K562 (cell line): Measurements from ENCODE around the gene SLC30A7. TPM values are rescaled to one million over a fixed set of nuclear protein-coding genes. Genes with fewer than 3 reads are reported as not detected.

Source experiments
- ATAC-seq: fragments of 200-7000 bp; cut with Tn5 transposase; 3 replicates; pipeline ENCODE4 v1.9.1; 2020; ENCODE audit warnings: moderate library complexity
- BruUV-seq: library from RNA; stranded (reverse); fragments of 400-500 nt; replicated peaks from 2 replicates; lab custom pipeline; 2021; lab: Mats Ljungman, UMichigan
- CTCF ChIA-PET: fragments of 300-600 bp; formaldehyde crosslinking; extraction: SDS; loops from one replicate; lab custom pipeline; 2021; ENCODE audit warnings: low intra/inter-chr PET ratio; lab: Yijun Ruan, JAX
- POLR2A ChIA-PET: fragments of 300-600, 350-650 bp; sonication (Branson Sonifier 250); formaldehyde crosslinking; extraction: SDS; loops from one replicate; lab custom pipeline; 2021; ENCODE audit warnings: antibody characterized with exemption, inconsistent platforms; lab: Yijun Ruan, JAX
- DNase-seq, 4 experiments: peaks; one replicate each; pipeline versions ENCODE4 v3.0.0 to v3.0.0-alpha.2; 2011 to 2018; ENCODE audit warnings: low spot score in 3 of 4, mixed read lengths in 3 of 4; ENCODE audit errors: extremely low read depth in 1 of 4
- FAIRE-seq: peaks from 2 replicates; lab custom pipeline; 2011; peaks lifted over from hg19 to GRCh38; lab: Jason Lieb, UNC
- H2AFZ ChIP-seq: 2 replicates; pipeline ENCODE4 v1.6.0; 2011; ENCODE audit warnings: low read depth, low read length, control low read depth, inconsistent platforms
- H3K27ac ChIP-seq: fragments of 200-600 bp; 3 replicates; pipeline ENCODE4 v1.8.0; 2011; ENCODE audit warnings: low read depth, mild to moderate bottlenecking, control low read depth, inconsistent platforms, low read length, moderate library complexity, mixed read lengths; ENCODE audit errors: extremely low read depth
- H3K27me3 ChIP-seq, 2 experiments: fragments of 300-600 bp in 1 of 2; 2 replicates in 1 of 2; 3 replicates in 1 of 2; pipeline versions ENCODE4 v1.6.0 to v1.8.0; 2011; ENCODE audit warnings: inconsistent platforms in 2 of 2, low read length in 2 of 2, mild to moderate bottlenecking in 1 of 2, mixed read lengths in 1 of 2, moderate library complexity in 1 of 2; ENCODE audit not compliant: control insufficient read depth in 2 of 2, insufficient read depth in 2 of 2
- H3K36me3 ChIP-seq: fragments of 300-600 bp; 3 replicates; pipeline ENCODE4 v1.8.0; 2011; ENCODE audit warnings: mild to moderate bottlenecking, low read length, inconsistent platforms; ENCODE audit not compliant: control insufficient read depth, insufficient read depth
- H3K4me1 ChIP-seq, 2 experiments: fragments of 200-600 bp in 1 of 2; replicated peaks in 1 of 2; 2 replicates in 1 of 2; 3 replicates in 1 of 2; pipeline versions ENCODE4 v1.5.1 to v1.8.0; 2011; ENCODE audit warnings: inconsistent platforms in 2 of 2, low read length in 2 of 2, mild to moderate bottlenecking in 1 of 2, mixed read lengths in 1 of 2, moderate library complexity in 1 of 2; ENCODE audit not compliant: control insufficient read depth in 2 of 2, insufficient read depth in 2 of 2
- H3K4me2 ChIP-seq: 2 replicates; pipeline ENCODE4 v1.6.1; 2011; ENCODE audit warnings: low read length, control low read depth, inconsistent platforms, mixed read lengths; ENCODE audit not compliant: insufficient read depth
- H3K4me3 ChIP-seq: fragments of 200-600 bp; sonication (generic), shearing (Covaris generic); 2 replicates; pipeline ENCODE4 v1.5.1; 2016; ENCODE audit warnings: control low read depth, inconsistent platforms
- H3K79me2 ChIP-seq: fragments of 200-600 bp; 3 replicates; pipeline ENCODE4 v1.8.0; 2011; ENCODE audit warnings: low read length, inconsistent platforms; ENCODE audit not compliant: control insufficient read depth, insufficient read depth
- H3K9ac ChIP-seq, 2 experiments: 2 replicates each; pipeline versions ENCODE4 v1.6.0 to v1.6.1; 2011; ENCODE audit warnings: low read depth in 2 of 2, low read length in 2 of 2, control low read depth in 1 of 2, inconsistent platforms in 1 of 2, mild to moderate bottlenecking in 1 of 2, mixed read lengths in 1 of 2; ENCODE audit not compliant: insufficient read depth in 1 of 2
- H3K9me1 ChIP-seq: one replicate; pipeline ENCODE4 v1.6.0; 2011; ENCODE audit warnings: inconsistent platforms, mild to moderate bottlenecking, low read length, moderate library complexity; ENCODE audit not compliant: control insufficient read depth, insufficient read depth
- H3K9me3 ChIP-seq: replicated peaks from 2 replicates; pipeline ENCODE4 v1.5.1; 2011; ENCODE audit warnings: low read depth, low read length, inconsistent platforms; ENCODE audit not compliant: control insufficient read depth, insufficient read depth
- H4K20me1 ChIP-seq: replicated peaks from 2 replicates; pipeline ENCODE4 v1.6.1; 2011; ENCODE audit warnings: low read length, inconsistent platforms, mixed read lengths; ENCODE audit not compliant: control insufficient read depth, insufficient read depth
- BCOR ChIP-seq: fragments of 450-650 bp; IDR thresholded peaks from 2 replicates; pipeline ENCODE4 v1.6.1; 2016
- CBFB ChIP-seq: sonication (generic); formaldehyde crosslinking; IDR thresholded peaks from 2 replicates; pipeline ENCODE4 v1.4.0; 2020; ENCODE audit warnings: mild to moderate bottlenecking, missing genetic modification reagents
- CHD2 ChIP-seq: IDR thresholded peaks from 2 replicates; pipeline ENCODE4 v1.6.1; 2011; ENCODE audit warnings: low read depth, low read length
- FOSL1 ChIP-seq: fragments of 200-800 bp; sonication (Bioruptor generic); conservative IDR thresholded peaks from 2 replicates; pipeline ENCODE4 v1.6.1; 2016; ENCODE audit warnings: missing genetic modification characterization, missing compliant biosample characterization
- FOXK1 ChIP-seq: sonication (generic); formaldehyde crosslinking; IDR thresholded peaks from 2 replicates; pipeline ENCODE4 v1.8.0; 2022; ENCODE audit warnings: missing genetic modification reagents, mild to moderate bottlenecking, borderline replicate concordance
- HIVEP1 ChIP-seq: fragments of 250-450 bp; sonication (Bioruptor Pico); IDR thresholded peaks from 2 replicates; pipeline ENCODE4 v1.4.0; 2020; ENCODE audit warnings: mild to moderate bottlenecking
- IRF2 ChIP-seq: sonication (generic); formaldehyde crosslinking; IDR thresholded peaks from 2 replicates; pipeline ENCODE4 v1.8.1; 2022; ENCODE audit warnings: mild to moderate bottlenecking, missing genetic modification reagents
- JUND ChIP-seq, 2 experiments: IDR thresholded peaks; 2 replicates in 1 of 2; 3 replicates in 1 of 2; pipeline ENCODE4 v1.6.1; 2011; ENCODE audit warnings: borderline replicate concordance in 2 of 2, low read depth in 2 of 2, low read length in 2 of 2, improper control_type of control experiment in 1 of 2, missing biosample characterization in 1 of 2, missing genetic modification characterization in 1 of 2, missing genetic modification reagents in 1 of 2
- LEF1 ChIP-seq: fragments of 450-650 bp; IDR thresholded peaks from 2 replicates; pipeline ENCODE4 v1.6.1; 2016; ENCODE audit warnings: mild to moderate bottlenecking
- MAFG ChIP-seq: fragments of 450-650 bp; conservative IDR thresholded peaks from 2 replicates; pipeline ENCODE4 v1.6.1; 2016; ENCODE audit warnings: missing genetic modification characterization, missing compliant biosample characterization
- MCM7 ChIP-seq, 2 experiments: fragments of 450-650 bp; IDR thresholded peaks; 2 replicates each; pipeline ENCODE4 v1.6.1; 2016 to 2018
- POLR2AphosphoS5 ChIP-seq: IDR thresholded peaks from 2 replicates; pipeline ENCODE4 v1.6.1; 2011; ENCODE audit warnings: mild to moderate bottlenecking, low read depth, low read length, moderate library complexity; ENCODE audit not compliant: control insufficient read depth, insufficient read depth
- POLR3G ChIP-seq: IDR thresholded peaks from 2 replicates; pipeline ENCODE4 v1.6.1; 2011; ENCODE audit not compliant: insufficient read length, insufficient replicate concordance; ENCODE audit errors: extremely low read depth
- SREBF1 ChIP-seq: fragments of 150-350 bp; IDR thresholded peaks from 2 replicates; pipeline ENCODE4 v1.6.1; 2014; ENCODE audit warnings: antibody characterized with exemption, low read depth, low read length, borderline replicate concordance
- ZNF764 ChIP-seq: fragments of 250-450 bp; sonication (Bioruptor Pico); IDR thresholded peaks from 2 replicates; pipeline ENCODE4 v1.4.0; 2020; ENCODE audit warnings: low read depth, mild to moderate bottlenecking, moderate library complexity
- WGBS: fragments of 100-300 bp; shearing (Covaris generic); methylation state at CpG from one replicate; pipeline ENCODE4 v1.1.6; 2016; ENCODE audit warnings: low coverage, mixed read lengths; ENCODE audit not compliant: insufficient coverage; ENCODE audit errors: missing lambda C conversion rate; 5-methylcytosine and 5-hydroxymethylcytosine counted together
- in situ Hi-C: fragments of 300-500 bp; cut with MboI; formaldehyde crosslinking; loops from 4 replicates; pipeline ENCODE4 v1.15.0; 2018; ENCODE audit warnings: inconsistent platforms, mixed read lengths
- intact Hi-C: fragments of 100-400 bp; cut with micrococcal nuclease; formaldehyde crosslinking; loops from 2 replicates; pipeline ENCODE4 v1.14.2; 2022
- polyA plus RNA-seq, 8 experiments: library from polyadenylated mRNA; depleted of rRNA in 4 of 8; stranded (reverse) in 5 of 8; unstranded in 3 of 8; fragments of >200 nt; fragmentation: Nextera tagmentation in 2 of 8; fragmentation: Illumina TruSeq in 1 of 8; extraction: Ambion mirVana in 2 of 8; extraction: Trizol in 1 of 8; gene quantifications; 2 replicates each; pipeline versions ENCODE4 v1.2.1 to v1.2.3, GENCODE V29; 2011 to 2014; ENCODE audit warnings: inconsistent platforms in 1 of 8, missing spikeins in 1 of 8
- total RNA-seq, 7 experiments: library from RNA; depleted of rRNA in 6 of 7; stranded (reverse); fragments of >200 nt in 6 of 7; fragmentation: Illumina TruSeq in 2 of 7; extraction: Trizol in 2 of 7; gene quantifications; 2 replicates each; pipeline versions ENCODE4 v1.2.1 to v1.2.3, GENCODE V29; 2011 to 2021; ENCODE audit warnings: low replicate concordance in 1 of 7
- TF ChIP-seq, protein P1 (sequence below): sonication (generic); formaldehyde crosslinking; IDR thresholded peaks from 2 replicates; pipeline ENCODE4 v1.8.1; 2022; ENCODE audit warnings: missing genetic modification reagents
- TF ChIP-seq, protein P2 (sequence below): sonication (generic); IDR thresholded peaks from 2 replicates; pipeline ENCODE4 v1.6.1; 2016
- TF ChIP-seq, protein P3 (sequence below), 2 experiments: fragments of 450-650 bp in 1 of 2; sonication (generic) in 1 of 2; formaldehyde crosslinking in 1 of 2; IDR thresholded peaks in 1 of 2; conservative IDR thresholded peaks in 1 of 2; 2 replicates each; pipeline versions ENCODE4 v1.6.1 to v1.8.1; 2016 to 2023; ENCODE audit warnings: mild to moderate bottlenecking in 2 of 2, moderate library complexity in 2 of 2, inconsistent platforms in 1 of 2, missing genetic modification reagents in 1 of 2
- TF ChIP-seq, protein P4 (sequence below), 3 experiments: fragments of 200-800 bp in 1 of 3; sonication (Bioruptor generic) in 1 of 3; sonication (generic) in 1 of 3; formaldehyde crosslinking in 1 of 3; IDR thresholded peaks; 2 replicates each; pipeline versions ENCODE4 v1.6.1 to v1.8.0; 2016 to 2022; ENCODE audit warnings: mild to moderate bottlenecking in 2 of 3, missing compliant biosample characterization in 2 of 3, missing genetic modification characterization in 2 of 3, missing genetic modification reagents in 1 of 3

The SLC30A7 gene
- total and polyA plus RNA-seq, 9 of the 15 experiments (the other 6 are each of a cell fraction or from before 2014, with no cell fraction given): 3.5 to 17.1 (median 7.2) TPM

DNA sequence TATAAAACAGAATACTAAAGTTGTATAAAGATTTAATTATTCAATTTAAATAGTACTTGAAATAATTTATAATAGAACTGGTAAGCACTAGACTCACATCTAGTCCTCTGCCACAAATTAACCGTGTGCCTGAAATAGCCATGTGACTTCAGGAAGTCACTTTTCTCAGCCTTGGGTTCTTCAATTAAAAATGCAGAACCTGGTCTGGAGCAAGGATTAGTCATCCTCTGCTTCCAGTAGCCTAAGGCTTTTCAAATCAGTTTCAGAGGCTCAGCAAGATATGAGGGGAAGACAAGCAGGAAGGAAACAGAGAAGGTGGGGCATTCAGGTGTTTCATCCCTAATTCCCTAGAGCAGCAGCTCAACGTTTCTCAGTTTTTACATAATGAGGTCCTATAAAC lies 106.7 kb downstream of the SLC30A7 start:
- Histone ChIP-seq H3K9ac (no peak overlapping the region), H3K27ac (no peak overlapping the region; the same call in 2 of the 3 replicates), H3K4me1 (peaks cover 5 to 20% of the 10 kb centered on the region in 2 experiments; a peak in 4 of 5 replicates), H3K36me3 (peaks cover 77% of the 10 kb centered on the region), H2AFZ (no peak overlapping the region; the same call in 1 of the 2 replicates), H4K20me1 (no peaks in the 10 kb centered on the region), H3K9me3 (no peaks in the 10 kb centered on the region), H3K9me1 (no peaks in the 10 kb centered on the region), H3K4me2 (no peak overlapping the region), H3K27me3 (no peaks in the 10 kb centered on the region), H3K79me2 (no peaks in the 10 kb centered on the region), H3K4me3 (no peak overlapping the region)
- peak in 1 of 4 experiments; percentile 20 for DNase-seq
- in situ Hi-C loops: no loop called here
- 26% methylated on average over 2 of the region's 2 CpGs for WGBS
- ATAC-seq: peak; percentile 49; the same call in 2 of the 3 replicates
- no peak for FAIRE-seq
- ChIA-PET POLR2A (interaction anchor here (0.6 kb wide), 1 partner anchor 17 kb away, joined by 3 read pairs; no protein-coding TSS in a partner anchor), CTCF (no interaction called here)
- intact Hi-C loops: no loop called here
- no TSS peak for BruUV-seq
- TF ChIP-seq LEF1: no peak
- no peak for TF ChIP-seq ZNF764 (CRISPR knock-in tag)
- no peak for TF ChIP-seq IRF2 (CRISPR knock-in tag)
- TF ChIP-seq MAFG (tag): no peak
- TF ChIP-seq, protein P1, sequence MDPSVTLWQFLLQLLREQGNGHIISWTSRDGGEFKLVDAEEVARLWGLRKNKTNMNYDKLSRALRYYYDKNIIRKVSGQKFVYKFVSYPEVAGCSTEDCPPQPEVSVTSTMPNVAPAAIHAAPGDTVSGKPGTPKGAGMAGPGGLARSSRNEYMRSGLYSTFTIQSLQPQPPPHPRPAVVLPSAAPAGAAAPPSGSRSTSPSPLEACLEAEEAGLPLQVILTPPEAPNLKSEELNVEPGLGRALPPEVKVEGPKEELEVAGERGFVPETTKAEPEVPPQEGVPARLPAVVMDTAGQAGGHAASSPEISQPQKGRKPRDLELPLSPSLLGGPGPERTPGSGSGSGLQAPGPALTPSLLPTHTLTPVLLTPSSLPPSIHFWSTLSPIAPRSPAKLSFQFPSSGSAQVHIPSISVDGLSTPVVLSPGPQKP (CRISPR knock-in tag): no peak
- no peak for TF ChIP-seq POLR2AphosphoS5
- TF ChIP-seq JUND (IDR thresholded peaks at IDR 0.05; ENCODE audit: borderline replicate concordance, low read depth, low read length): peak; percentile 70; the same call in 1 of the 2 replicates
- TF ChIP-seq JUND (tag; IDR thresholded peaks at IDR 0.05; ENCODE audit: borderline replicate concordance, low read depth, low read length): peak; percentile 47; the same call in 1 of the 3 replicates
- TF ChIP-seq CBFB (CRISPR knock-in tag): no peak
- TF ChIP-seq FOXK1 (CRISPR knock-in tag): no peak
- no peak for TF ChIP-seq BCOR
- TF ChIP-seq, protein P2, sequence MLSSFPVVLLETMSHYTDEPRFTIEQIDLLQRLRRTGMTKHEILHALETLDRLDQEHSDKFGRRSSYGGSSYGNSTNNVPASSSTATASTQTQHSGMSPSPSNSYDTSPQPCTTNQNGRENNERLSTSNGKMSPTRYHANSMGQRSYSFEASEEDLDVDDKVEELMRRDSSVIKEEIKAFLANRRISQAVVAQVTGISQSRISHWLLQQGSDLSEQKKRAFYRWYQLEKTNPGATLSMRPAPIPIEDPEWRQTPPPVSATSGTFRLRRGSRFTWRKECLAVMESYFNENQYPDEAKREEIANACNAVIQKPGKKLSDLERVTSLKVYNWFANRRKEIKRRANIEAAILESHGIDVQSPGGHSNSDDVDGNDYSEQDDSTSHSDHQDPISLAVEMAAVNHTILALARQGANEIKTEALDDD: peak; percentile 68
- no peak for TF ChIP-seq MCM7 (IDR thresholded peaks at IDR 0.05)
- TF ChIP-seq, protein P3, sequence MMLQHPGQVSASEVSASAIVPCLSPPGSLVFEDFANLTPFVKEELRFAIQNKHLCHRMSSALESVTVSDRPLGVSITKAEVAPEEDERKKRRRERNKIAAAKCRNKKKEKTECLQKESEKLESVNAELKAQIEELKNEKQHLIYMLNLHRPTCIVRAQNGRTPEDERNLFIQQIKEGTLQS (IDR thresholded peaks at IDR 0.05): peak; percentile 53; the same call in 1 of the 2 replicates
- TF ChIP-seq, protein P3 (CRISPR knock-in tag; conservative IDR thresholded peaks at IDR 0.05): no peak
- TF ChIP-seq POLR3G: no peak
- no peak for TF ChIP-seq HIVEP1 (CRISPR knock-in tag)
- TF ChIP-seq, protein P4, sequence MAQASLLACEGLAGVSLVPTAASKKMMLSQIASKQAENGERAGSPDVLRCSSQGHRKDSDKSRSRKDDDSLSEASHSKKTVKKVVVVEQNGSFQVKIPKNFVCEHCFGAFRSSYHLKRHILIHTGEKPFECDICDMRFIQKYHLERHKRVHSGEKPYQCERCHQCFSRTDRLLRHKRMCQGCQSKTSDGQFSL (CRISPR knock-in tag; IDR thresholded peaks at IDR 0.05): no peak
- TF ChIP-seq, protein P4 (tag; IDR thresholded peaks at IDR 0.05): no peak
- TF ChIP-seq FOSL1: peak; percentile 72
- no peak for TF ChIP-seq SREBF1
- no peak for TF ChIP-seq CHD2
